ENCODE measurements around the gene CHMP1B.
A peak's percentile ranks its signal among the peaks of the same experiment; 100 is the strongest.
"Not testable (repeated sequence)": the region's sequence is repeated elsewhere in the genome, so short reads cannot be mapped to it uniquely, and the experiment has no call there.

Gene CHMP1B

DNA sequence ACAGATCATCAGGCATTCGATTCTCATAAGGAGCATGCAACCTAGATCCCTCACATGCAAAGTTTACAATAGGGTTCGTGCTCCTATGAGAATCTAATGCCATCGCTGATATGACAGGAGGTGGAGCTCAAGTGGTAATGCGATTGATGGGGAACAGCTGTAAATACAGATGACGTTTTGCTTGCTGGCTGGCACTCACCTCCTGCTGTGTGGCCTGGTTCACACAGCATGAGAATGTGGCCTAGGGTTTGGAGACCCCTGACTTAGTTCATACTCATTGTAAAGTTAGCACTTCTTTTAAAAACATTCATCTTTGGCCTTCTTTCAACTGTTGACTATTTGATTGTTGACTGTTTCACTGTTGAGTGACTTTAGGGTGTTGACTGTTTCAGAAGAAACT, 8.7 kb upstream of the CHMP1B start:
- no peak for DNase-seq

DNA sequence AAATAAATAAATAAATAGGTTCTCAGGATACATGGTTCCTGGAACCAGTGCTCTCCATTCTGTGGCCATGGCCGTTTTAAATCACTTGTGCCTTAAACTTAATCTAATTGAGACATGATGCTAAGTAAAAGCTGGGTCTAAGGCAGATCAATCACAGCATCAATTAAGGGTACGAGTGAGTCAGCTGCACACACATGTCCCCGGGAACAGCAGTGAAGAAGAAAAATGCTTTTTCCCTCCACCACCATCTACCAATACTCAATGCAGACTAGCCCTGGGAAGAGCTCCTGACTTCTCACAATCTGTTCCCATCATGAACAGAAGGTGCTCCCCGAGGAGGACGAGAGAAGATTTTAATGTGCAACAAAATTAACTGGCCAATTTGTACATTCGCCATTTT, 6.8 kb upstream of the CHMP1B start:
- DNase-seq, result no peak

DNA sequence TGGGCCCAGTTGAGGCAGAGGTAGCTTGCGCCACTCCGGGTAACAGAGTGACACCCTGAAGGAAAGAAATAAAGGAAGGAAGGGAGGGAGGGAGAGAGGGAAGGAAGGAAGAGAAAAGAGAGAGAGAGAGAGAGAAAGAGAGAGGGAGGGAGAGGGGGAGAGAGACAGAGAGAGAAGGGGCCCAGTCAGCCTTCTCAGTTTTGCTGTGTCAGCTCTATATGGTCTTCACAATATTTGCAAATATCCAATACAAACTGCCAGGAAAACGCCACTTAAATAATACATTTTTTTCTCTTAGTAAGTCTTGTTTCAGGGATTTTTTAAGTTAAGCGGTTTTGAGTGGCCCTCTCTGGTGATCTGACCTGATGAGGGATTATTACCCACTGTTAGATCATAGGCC, 5.6 kb upstream of the CHMP1B start:
- DNase-seq, result no peak

DNA sequence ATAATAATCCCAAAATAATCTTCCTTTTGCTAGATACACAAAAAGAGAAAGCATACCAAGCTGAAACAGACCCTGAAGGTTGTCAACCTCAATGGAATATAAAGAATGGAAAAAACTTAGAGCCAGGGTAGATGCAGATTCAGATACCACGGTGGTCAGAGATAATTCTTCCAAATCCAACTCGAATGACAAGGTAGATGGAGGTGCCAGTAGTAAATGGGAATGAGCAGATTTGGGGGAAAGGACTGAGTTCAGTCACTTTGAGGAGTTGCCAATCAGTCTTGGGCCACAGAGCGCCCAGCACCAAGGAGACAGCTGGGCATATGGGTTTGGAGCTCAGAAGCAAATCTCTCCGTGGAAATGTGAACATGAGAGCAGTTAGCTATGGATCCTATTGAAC, 3.4 kb upstream of the CHMP1B start:
- DNase-seq, result no peak

DNA sequence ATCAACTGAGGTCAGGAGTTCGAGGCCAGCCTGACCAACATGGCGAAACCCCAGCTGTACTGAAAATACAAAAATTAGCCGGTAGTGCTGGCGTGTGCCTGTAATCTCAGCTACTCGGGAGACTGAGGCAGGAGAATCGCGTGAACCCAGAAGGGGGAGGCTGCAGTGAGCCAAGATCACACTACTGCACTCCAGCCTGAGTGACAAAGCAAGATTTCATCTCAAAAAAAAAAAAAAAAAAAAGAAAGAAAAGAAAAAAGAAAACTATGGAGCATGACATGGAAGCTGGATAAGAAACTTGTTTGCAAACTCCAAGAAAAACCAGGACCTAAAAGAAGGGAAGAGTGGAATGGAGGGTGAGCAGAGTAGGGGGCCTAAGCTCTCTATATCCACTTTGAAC, 1.9 kb upstream of the CHMP1B start:
- no peak for DNase-seq

DNA sequence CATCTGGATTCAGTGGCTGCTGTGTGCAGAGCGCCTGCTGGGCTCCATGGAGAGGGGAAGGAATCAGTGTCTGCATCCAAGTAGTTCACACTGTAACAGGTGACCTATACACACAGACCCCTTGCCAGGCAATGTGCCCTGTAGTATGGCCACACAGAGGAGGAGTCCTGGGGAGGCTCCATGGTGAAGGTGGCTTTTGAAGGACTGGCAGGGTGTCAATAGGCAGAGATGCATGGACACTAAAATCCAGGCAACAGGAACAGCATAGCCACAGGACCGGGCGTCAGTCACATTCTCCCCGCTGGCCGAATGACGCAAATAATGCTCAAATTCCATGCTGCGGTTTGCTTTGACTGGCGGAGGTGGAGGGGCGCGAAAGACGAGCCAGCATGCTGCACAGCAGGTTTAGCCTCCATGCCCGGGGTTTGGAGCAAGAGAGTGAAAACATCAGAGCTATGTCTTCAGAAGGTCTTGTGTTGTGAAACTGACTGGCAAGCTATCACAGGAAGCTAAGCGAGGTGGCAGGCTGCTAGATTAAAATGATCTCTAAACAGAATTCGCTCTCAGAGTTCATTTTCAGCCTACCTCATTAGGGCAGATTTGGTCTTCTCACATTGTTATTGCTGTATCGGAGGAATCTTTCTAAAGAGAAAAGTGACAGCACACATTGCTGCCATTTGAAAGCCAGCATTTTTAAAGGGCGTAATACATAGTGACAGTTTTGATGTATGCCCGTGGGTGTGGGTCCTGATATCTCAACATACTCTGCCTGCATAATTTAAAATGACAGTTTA, 1.2 kb upstream of the CHMP1B start:
- peak; percentile 51 for DNase-seq

GRCh38 chr18:11850821-11851145, 430 bp upstream of the CHMP1B start:
- no peak for DNase-seq

- peak; percentile 50 for DNase-seq
These were observed 659 bp downstream of the CHMP1B start for GRCh38 chr18:11851806-11852337.

DNA sequence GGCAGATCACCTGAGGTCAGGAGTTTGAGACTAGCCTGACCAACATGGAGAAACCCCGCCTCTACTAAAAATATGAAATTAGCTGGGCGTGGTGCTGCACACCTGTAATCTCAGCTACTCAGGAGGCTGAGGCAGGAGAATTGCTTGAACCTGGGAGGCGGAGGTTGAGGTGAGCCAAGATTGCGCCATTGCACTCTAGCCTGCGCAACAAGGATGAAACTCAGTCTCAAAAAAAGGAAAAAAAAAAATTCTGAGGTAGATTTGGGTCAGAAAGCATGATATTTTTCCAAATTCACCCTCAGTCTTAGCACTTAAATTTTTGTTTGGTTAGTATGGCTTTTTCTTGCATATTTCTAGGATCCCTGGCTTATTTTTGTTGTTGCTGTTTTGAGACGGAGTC, 3.3 kb downstream of the CHMP1B start:
- DNase-seq, result not testable (repeated sequence)

DNA sequence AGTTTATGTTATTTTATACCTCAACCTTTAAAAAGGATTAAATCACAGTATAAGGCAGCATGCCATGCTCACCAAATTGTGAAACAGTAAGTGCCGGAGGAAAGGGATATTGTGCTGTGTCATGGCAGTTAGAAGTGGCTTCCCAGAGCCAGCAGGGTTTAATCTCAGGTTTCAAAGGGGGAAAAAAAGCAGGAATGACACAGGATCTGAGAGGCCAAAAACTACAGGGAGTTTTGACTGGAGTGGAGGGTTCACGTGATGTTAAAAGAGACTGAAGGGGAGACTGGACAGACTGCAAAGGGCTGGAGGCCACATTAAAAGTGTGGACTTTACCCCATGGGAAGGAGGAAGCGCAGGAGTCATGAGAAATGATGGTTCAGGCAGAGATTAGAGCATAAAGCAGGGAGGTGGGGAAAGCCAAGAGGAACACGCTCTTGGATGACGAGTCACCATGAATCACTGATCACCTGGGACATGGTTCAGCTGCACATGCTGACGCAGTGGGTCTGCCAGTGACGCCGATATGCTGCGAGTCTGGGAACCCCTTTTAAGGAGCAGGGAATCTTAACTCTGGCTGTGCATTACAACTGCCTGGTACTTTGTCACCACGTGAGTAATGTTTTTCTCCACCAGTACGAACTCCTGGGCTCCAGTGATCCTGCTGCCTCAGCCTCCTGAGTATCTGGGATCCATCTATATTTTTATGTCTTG, 6.1 kb downstream of the CHMP1B start:
- no peak for DNase-seq

- DNase-seq, result no peak
These were observed 8.1 kb downstream of the CHMP1B start for GRCh38 chr18:11859282-11859830.

- DNase-seq, result no peak
These were observed 8.7 kb downstream of the CHMP1B start for GRCh38 chr18:11859903-11860407.

GRCh38 chr18:11860594-11861450, 9.6 kb downstream of the CHMP1B start:
- no peak for DNase-seq

GRCh38 chr18:11861583-11862288, 10.5 kb downstream of the CHMP1B start:
- DNase-seq, result no peak

GRCh38 chr18:11862468-11863137, 11.4 kb downstream of the CHMP1B start:
- DNase-seq, result no peak

GRCh38 chr18:11864471-11864870, 13.3 kb downstream of the CHMP1B start:
- no peak for DNase-seq

GRCh38 chr18:11865071-11865470, 13.9 kb downstream of the CHMP1B start:
- DNase-seq, result no peak

DNA sequence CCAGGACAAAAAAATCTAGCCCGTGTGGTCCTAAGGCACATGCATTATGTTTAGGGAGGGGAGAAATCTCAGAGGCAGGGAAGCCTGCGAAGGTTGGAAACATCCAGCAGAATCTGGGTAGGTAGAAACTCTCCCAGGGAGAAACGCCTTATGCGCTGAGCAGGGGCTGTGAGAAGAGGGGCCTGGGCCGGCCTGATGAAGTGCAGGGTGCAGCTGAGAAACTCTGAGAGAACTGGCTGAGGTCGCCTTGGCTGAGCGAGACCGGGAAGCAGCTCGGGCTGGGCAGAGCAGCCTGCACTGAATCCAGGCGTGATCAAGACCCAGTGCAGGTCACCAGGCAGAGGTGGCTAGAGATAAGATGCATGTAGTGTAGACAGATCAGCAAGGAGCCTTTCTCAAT, 15.1 kb downstream of the CHMP1B start:
- no peak for DNase-seq

DNA sequence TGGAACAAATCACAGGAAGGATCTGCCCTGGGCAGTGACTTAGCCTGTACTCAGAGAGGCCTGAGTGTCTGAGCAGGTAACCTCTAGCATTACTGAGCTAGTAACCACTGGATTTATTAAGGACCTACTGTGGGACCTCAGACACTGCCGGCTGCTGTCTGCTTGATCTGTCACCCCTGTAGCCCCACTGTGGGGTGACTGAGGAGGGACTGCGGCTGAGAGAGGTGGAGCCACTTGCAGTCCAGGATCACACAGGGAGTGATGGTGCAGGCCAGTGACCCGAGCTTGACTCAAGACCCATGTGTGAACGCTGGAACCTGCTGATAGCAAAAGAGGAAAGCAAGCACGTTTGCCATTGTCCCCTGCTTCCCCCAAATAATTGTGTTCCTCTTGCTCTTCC, 15.6 kb downstream of the CHMP1B start:
- no peak for DNase-seq

- DNase-seq, result no peak
These were observed 17.0 kb downstream of the CHMP1B start for GRCh38 chr18:11868230-11868629.

DNA sequence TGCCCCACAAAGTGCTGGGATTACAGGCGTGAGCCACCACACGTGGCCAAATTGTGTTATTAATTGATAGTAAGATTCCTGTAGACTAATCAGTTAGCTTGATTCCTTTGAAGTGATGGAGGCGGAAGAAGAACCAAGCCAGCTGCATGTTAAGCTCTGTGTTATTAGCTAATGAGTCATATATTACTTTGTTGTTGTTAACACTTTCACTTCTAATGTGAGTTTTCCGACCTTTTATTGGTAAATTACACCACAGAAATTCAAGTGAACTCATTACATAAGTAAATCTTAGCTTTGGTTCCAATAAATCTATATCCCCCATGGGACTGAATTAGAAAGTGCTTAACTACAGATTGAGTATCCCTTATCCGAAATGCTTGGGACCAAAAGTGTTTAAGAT, 20.3 kb downstream of the CHMP1B start:
- no peak for DNase-seq

All from CD4-positive, alpha-beta T cell treated with Interleukin-6 for 4 hours (primary cell).